ENCODE results near the gene DBP.
"Not testable (repeated sequence)": the region's sequence is repeated elsewhere in the genome, so short reads cannot be mapped to it uniquely, and the experiment has no call there.

- not testable (repeated sequence) for TF ChIP-seq POLR2A, CTCF (IDR thresholded peaks at IDR 0.05)
Observed at GRCh38 chr19:48680006-48680405, 42.8 kb upstream of the DBP start.

All from prostate gland (tissue), 2 donors.